ENCODE results near the gene MED20.

Gene MED20

GRCh38 chr6:41895300-41896233 lies 25.4 kb downstream of the MED20 start, which contains the start of gene USP49:
TSS of gene USP49 (minus strand) at chr6:41895375. CDS start at chr6:41806983, 88,392 bp downstream.
- no peaks in the 10 kb centered on the region for H3K4me1 ChIP-seq (ENCODE audit: insufficient read depth, poor library complexity, severe bottlenecking)
- H3K4me3 ChIP-seq (ENCODE audit: severe bottlenecking) = peak within 1 kb of the TSS; percentile 100
- peak within 1 kb of the TSS; percentile 41 for H3K27ac ChIP-seq (ENCODE audit: poor library complexity, severe bottlenecking)
- H3K27me3 ChIP-seq (ENCODE audit: insufficient read depth, poor library complexity, severe bottlenecking) = no peaks in the 10 kb centered on the region
- H3K36me3 ChIP-seq (ENCODE audit: low read depth) = peaks cover 10% of the 10 kb centered on the region
- TF ChIP-seq CTCF (IDR thresholded peaks at IDR 0.05; ENCODE audit: poor library complexity, severe bottlenecking) = no peak
- no peaks in the 10 kb centered on the region for H3K9me3 ChIP-seq (ENCODE audit: severe bottlenecking)
- DNase-seq (ENCODE audit: low spot score) = peak; percentile 83
- ATAC-seq (ENCODE audit: low read depth) = peak; percentile 88

DNA sequence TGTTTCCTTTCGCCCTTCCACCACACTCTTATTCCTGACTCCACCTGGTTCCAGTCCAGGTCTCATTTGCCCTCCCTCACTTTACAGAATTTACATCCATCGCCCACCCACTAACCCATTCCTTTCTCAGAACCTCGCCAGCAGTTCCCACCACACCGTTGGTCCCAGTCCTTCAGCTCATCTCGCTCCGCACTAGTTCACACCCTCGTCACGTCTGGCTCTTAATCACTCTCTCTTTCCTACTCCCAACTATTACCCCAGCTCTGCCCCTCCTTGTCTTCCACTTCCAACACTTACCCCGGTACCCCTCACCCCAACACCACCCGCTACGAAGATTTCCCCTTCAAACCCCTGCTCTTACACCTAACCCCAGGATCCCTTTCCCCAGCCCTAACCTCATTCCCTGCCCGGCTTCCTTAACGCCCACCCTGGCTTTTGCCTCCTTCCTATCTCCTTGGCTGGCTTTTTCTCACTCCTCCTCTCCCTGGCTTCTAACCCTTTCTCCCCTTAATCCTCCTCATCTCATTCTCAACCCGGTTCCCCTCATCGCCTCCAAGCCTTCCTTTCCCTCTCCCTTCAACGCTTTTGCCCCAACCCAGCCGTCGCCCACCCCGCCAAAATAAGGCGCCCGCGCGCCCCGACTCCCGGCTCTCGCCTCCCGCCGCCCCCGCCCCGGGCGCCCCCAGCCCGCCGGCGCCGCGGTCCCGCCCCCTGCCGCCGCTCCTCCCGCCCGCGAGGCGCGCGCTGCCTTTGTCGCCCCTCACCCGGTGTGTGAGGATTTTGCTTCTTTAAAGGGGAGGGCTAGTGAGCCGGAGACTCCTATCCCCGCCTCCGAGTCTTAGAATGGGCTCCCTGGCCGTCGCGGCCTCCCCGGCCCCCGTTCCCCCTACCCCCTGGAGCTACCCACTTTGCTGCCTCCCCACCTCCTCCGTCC lies 26.3 kb downstream of the MED20 start:
- no peak for TF ChIP-seq CTCF (IDR thresholded peaks at IDR 0.05; ENCODE audit: poor library complexity, severe bottlenecking)
- ATAC-seq (ENCODE audit: low read depth) = peak; percentile 39
- Histone ChIP-seq H3K4me1 (ENCODE audit: insufficient read depth, poor library complexity, severe bottlenecking) (no peaks in the 10 kb centered on the region), H3K27me3 (ENCODE audit: insufficient read depth, poor library complexity, severe bottlenecking) (no peaks in the 10 kb centered on the region), H3K9me3 (ENCODE audit: severe bottlenecking) (no peaks in the 10 kb centered on the region), H3K36me3 (ENCODE audit: low read depth) (0 out of 2 replicates have a peak, but pooled peaks cover 5% of the 10 kb centered on the region), H3K27ac (ENCODE audit: poor library complexity, severe bottlenecking) (no peak overlapping the region), H3K4me3 (ENCODE audit: severe bottlenecking) (peak overlapping the region; percentile 100)
- no peak for DNase-seq (ENCODE audit: low spot score)

- Histone ChIP-seq H3K27me3 (ENCODE audit: insufficient read depth, poor library complexity, severe bottlenecking) (no peaks in the 10 kb centered on the region), H3K4me1 (ENCODE audit: insufficient read depth, poor library complexity, severe bottlenecking) (no peaks in the 10 kb centered on the region), H3K4me3 (ENCODE audit: severe bottlenecking) (no peak overlapping the region), H3K9me3 (ENCODE audit: severe bottlenecking) (no peaks in the 10 kb centered on the region), H3K27ac (ENCODE audit: poor library complexity, severe bottlenecking) (no peak overlapping the region), H3K36me3 (ENCODE audit: low read depth) (no peaks in the 10 kb centered on the region)
- no peak for TF ChIP-seq CTCF (IDR thresholded peaks at IDR 0.05; ENCODE audit: poor library complexity, severe bottlenecking)
- DNase-seq (ENCODE audit: low spot score) (no peak), ATAC-seq (ENCODE audit: low read depth) (no peak)
Observed at GRCh38 chr6:41892921-41893564, 27.9 kb downstream of the MED20 start.

DNA sequence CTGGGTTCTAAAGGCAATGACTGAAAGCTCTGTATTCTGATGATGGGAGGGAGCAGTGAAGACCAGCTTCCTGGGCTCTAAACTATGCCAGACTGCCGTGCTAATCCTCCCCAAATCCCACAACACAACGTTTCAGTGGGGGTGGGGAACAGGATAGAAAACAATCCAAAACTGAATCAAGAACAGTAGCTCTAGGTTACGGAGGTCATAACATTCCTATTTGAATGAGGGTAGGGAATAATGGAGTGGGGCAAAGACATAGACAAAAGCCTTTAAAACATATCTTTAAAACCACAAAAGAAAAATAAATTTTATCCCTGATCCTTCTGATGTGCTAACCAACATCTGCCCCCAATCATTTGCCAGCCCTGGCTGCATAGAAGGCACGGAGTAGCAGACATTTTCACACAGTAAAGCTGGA lies 33.6 kb downstream of the MED20 start:
- no peak for DNase-seq (ENCODE audit: low spot score)
- H3K36me3 ChIP-seq (ENCODE audit: low read depth) = no peaks in the 10 kb centered on the region
- TF ChIP-seq CTCF (IDR thresholded peaks at IDR 0.05; ENCODE audit: poor library complexity, severe bottlenecking) = no peak
- no peak overlapping the region for H3K27ac ChIP-seq (ENCODE audit: poor library complexity, severe bottlenecking)
- no peaks in the 10 kb centered on the region for H3K27me3 ChIP-seq (ENCODE audit: insufficient read depth, poor library complexity, severe bottlenecking)
- ATAC-seq (ENCODE audit: low read depth) = no peak
- no peaks in the 10 kb centered on the region for H3K4me1 ChIP-seq (ENCODE audit: insufficient read depth, poor library complexity, severe bottlenecking)
- H3K4me3 ChIP-seq (ENCODE audit: severe bottlenecking) = no peak overlapping the region
- no peaks in the 10 kb centered on the region for H3K9me3 ChIP-seq (ENCODE audit: severe bottlenecking)

Data from RWPE2 (cell line).